Ovary (tissue), 3 donors: ENCODE results near the gene RBM47.

Experiments
- CTCF ChIP-seq, 3 donors: fragments of 450-650 bp in 2 of 3; fragments of 200-600 bp in 1 of 3; IDR thresholded peaks; one replicate each; pipeline versions ENCODE4 v1.5.1 to v1.8.0; 2016 to 2022; ENCODE audit warnings: antibody characterized with exemption in 3 of 3, mild to moderate bottlenecking in 1 of 3
- EP300 ChIP-seq: sonication (generic); formaldehyde crosslinking; IDR thresholded peaks from one replicate; pipeline ENCODE4 v1.6.1; 2017; ENCODE audit warnings: antibody characterized with exemption
- POLR2A ChIP-seq: fragments of 450-650 bp; IDR thresholded peaks from one replicate; pipeline ENCODE4 v1.6.1; 2017; ENCODE audit warnings: antibody characterized with exemption, mild to moderate bottlenecking, moderate library complexity
- donor health status: DM: no; HTN: no; CAD: no.

- no peak for TF ChIP-seq POLR2A
- TF ChIP-seq CTCF (IDR thresholded peaks at IDR 0.05) = no peak
- no peak for TF ChIP-seq EP300
Measured at GRCh38 chr4:40649321-40649720, 19.7 kb upstream of the RBM47 start.
